ENCODE data around the gene TOLLIP.
"Not testable (repeated sequence)": the region's sequence is repeated elsewhere in the genome, so short reads cannot be mapped to it uniquely, and the experiment has no call there.

Gene TOLLIP

DNA sequence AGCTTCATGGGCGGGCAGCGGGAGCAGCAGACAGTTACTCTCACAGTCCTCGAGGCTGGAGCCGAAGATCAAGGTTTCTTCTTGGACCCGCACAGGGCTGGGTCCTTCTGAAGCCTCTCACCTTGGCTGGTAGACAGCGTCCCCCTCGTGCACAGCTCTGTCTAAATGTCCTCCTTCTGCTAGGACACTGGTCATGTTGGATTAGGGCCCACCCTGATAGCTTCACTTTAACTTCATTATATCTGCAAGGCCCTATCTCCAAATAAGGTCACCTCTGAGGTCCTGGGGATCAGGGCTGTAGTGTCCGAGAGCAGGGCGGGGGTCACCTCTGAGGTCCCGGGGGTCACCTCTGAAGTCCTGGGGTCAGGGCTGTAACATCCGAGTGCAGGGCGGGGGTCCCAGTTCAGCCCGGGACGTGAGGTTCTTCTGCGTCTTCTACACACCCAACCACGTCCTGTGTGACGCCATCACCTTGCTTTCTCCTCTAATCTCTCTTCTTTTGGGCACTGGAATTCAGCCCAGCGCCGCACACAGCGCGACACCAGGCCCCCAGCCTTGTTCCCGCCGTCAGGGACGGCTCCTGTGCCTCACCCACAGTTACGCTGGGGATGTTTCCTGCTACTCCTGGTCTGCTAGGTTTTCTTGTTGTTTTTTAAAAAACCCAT, 34.1 kb upstream of the TOLLIP start:
- H3K9ac ChIP-seq (ENCODE audit: low read depth in 1 of 2, low read length in 2 of 2) = no peak overlapping the region
- H3K27me3 ChIP-seq (ENCODE audit: control insufficient read depth in 2 of 2, insufficient read depth in 2 of 2, low read length in 2 of 2) = peaks cover 0 to 8% of the 10 kb centered on the region in 2 donors
- no peaks in the 10 kb centered on the region for H3K9me3 ChIP-seq (ENCODE audit: control insufficient read depth in 2 of 2, low read length in 2 of 2)
- H3K27ac ChIP-seq (ENCODE audit: low read depth in 2 of 2, low read length in 2 of 2) = no peak overlapping the region
- H3K36me3 ChIP-seq (ENCODE audit: control insufficient read depth in 2 of 2, insufficient read depth in 2 of 2, low read length in 2 of 2) = no peaks in the 10 kb centered on the region
- H3K4me1 ChIP-seq (ENCODE audit: control insufficient read depth in 2 of 2, insufficient read depth in 2 of 2, low read length in 2 of 2) = no peaks in the 10 kb centered on the region
- H3K4me3 ChIP-seq (ENCODE audit: low read length in 2 of 2) = no peak overlapping the region

DNA sequence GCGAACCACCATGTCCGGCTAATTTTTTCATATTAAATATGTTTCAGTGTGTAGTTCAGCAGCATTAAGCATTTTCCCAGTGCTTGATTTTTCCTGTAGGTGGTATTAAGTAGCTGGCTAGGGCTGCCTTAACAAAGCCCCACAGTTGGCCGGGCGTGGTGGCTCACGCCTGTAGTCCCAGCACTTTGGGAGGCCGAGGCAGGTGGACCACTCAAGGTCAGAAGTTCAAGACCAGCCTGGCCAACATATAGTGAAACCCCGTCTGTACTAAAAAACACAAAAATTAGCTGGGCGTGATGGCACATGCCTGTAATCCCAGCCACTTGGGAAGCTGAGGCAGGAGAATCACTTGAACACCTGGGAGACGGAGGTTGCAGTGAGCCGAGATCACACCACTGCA, 33.5 kb upstream of the TOLLIP start:
- Histone ChIP-seq H3K9me3 (ENCODE audit: control insufficient read depth in 2 of 2, low read length in 2 of 2) (no peaks in the 10 kb centered on the region), H3K4me1 (ENCODE audit: control insufficient read depth in 2 of 2, insufficient read depth in 2 of 2, low read length in 2 of 2) (no peaks in the 10 kb centered on the region), H3K4me3 (ENCODE audit: low read length in 2 of 2) (no peak overlapping the region), H3K36me3 (ENCODE audit: control insufficient read depth in 2 of 2, insufficient read depth in 2 of 2, low read length in 2 of 2) (no peaks in the 10 kb centered on the region), H3K27ac (ENCODE audit: low read depth in 2 of 2, low read length in 2 of 2) (no peak overlapping the region), H3K27me3 (ENCODE audit: control insufficient read depth in 2 of 2, insufficient read depth in 2 of 2, low read length in 2 of 2) (peaks cover 0 to 8% of the 10 kb centered on the region in 2 donors), H3K9ac (ENCODE audit: low read depth in 1 of 2, low read length in 2 of 2) (no peak overlapping the region)

DNA sequence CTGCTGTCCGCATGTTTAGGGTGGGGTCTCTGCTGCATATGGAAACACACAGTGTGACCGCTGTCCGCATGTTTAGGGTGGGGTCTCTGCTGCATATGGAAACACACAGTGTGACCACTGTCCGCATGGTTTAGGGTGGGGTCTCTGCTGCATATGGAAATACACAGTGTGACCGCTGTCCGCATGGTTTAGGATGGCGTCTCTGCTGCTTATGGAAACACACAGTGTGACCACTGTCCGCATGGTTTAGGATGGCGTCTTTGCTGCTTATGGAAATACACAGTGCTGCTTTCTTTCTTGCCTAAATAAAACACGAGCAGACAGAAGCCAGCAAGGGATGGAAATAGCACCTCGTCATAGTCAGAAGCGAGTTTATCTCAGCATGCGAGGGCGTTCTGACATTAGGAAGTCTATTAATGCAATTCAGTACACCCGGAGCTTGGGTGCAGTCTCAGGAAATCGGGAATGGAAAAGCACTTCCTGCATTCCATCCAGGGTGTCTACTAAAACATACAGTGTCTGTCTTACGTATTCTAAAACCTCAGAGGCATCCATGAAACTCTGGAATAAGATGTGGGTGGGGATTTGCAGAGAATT, 32.6 kb upstream of the TOLLIP start:
- H3K27ac ChIP-seq (ENCODE audit: low read depth in 2 of 2, low read length in 2 of 2) = no peak overlapping the region
- H3K4me1 ChIP-seq (ENCODE audit: control insufficient read depth in 2 of 2, insufficient read depth in 2 of 2, low read length in 2 of 2) = no peaks in the 10 kb centered on the region

DNA sequence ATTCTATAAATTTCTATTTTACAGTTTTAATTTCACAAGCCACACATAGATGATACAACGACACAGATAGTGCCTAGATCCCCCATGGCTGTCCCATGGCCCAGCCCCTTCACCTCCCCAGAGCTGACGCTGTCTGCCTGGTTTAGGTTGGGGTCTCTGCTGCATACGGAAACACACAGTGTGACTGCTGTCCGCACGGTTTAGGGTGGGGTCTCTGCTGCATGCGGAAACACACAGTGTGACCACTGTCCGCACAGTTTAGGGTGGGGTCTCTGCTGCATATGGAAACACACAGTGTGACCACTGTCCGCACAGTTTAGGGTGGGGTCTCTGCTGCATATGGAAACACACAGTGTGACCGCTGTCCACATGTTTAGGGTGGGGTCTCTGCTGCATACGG, 31.8 kb upstream of the TOLLIP start:
- not testable (repeated sequence) for H3K4me3 ChIP-seq (ENCODE audit: low read length in 2 of 2); H3K9me3 ChIP-seq (ENCODE audit: control insufficient read depth in 2 of 2, low read length in 2 of 2); H3K27ac ChIP-seq (ENCODE audit: low read depth in 2 of 2, low read length in 2 of 2); H3K36me3 ChIP-seq (ENCODE audit: control insufficient read depth in 2 of 2, insufficient read depth in 2 of 2, low read length in 2 of 2); H3K27me3 ChIP-seq (ENCODE audit: control insufficient read depth in 2 of 2, insufficient read depth in 2 of 2, low read length in 2 of 2); H3K9ac ChIP-seq (ENCODE audit: low read depth in 1 of 2, low read length in 2 of 2); H3K4me1 ChIP-seq (ENCODE audit: control insufficient read depth in 2 of 2, insufficient read depth in 2 of 2, low read length in 2 of 2)

More for the DNA sequence above, 32.6 kb upstream of the TOLLIP start:
- peaks cover 0 to 8% of the 10 kb centered on the region in 2 donors for H3K27me3 ChIP-seq (ENCODE audit: control insufficient read depth in 2 of 2, insufficient read depth in 2 of 2, low read length in 2 of 2)
- no peaks in the 10 kb centered on the region for H3K36me3 ChIP-seq (ENCODE audit: control insufficient read depth in 2 of 2, insufficient read depth in 2 of 2, low read length in 2 of 2)
- no peak overlapping the region for H3K4me3 ChIP-seq (ENCODE audit: low read length in 2 of 2)
- H3K9ac ChIP-seq (ENCODE audit: low read depth in 1 of 2, low read length in 2 of 2) = no peak overlapping the region
- H3K9me3 ChIP-seq (ENCODE audit: control insufficient read depth in 2 of 2, low read length in 2 of 2) = no peaks in the 10 kb centered on the region

DNA sequence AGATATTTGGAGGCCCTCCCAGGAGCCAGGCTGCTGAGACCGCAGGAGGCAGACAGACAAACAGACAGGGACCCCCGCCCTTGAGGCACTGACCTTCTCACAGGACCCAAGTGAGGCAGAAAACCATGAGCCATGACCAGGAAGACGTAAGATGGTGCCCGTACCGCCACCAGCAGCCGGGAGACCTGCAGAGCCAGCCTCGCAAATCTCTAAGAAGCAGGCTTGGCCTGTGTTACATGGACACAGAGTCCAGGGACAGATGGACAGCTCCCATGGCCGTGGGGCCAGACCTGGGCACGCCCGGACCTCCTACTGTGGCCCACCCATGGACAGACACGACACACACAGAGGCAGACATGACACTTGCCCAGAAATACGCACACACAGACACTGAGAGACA, 30.7 kb upstream of the TOLLIP start:
- Histone ChIP-seq H3K9ac (ENCODE audit: low read depth in 1 of 2, low read length in 2 of 2) (no peak overlapping the region), H3K27ac (ENCODE audit: low read depth in 2 of 2, low read length in 2 of 2) (no peak overlapping the region), H3K9me3 (ENCODE audit: control insufficient read depth in 2 of 2, low read length in 2 of 2) (no peaks in the 10 kb centered on the region), H3K27me3 (ENCODE audit: control insufficient read depth in 2 of 2, insufficient read depth in 2 of 2, low read length in 2 of 2) (peaks cover 4 to 8% of the 10 kb centered on the region in 2 donors), H3K4me1 (ENCODE audit: control insufficient read depth in 2 of 2, insufficient read depth in 2 of 2, low read length in 2 of 2) (peaks cover 10% of the 10 kb centered on the region in 2 donors), H3K36me3 (ENCODE audit: control insufficient read depth in 2 of 2, insufficient read depth in 2 of 2, low read length in 2 of 2) (no peaks in the 10 kb centered on the region), H3K4me3 (ENCODE audit: low read length in 2 of 2) (no peak overlapping the region)

DNA sequence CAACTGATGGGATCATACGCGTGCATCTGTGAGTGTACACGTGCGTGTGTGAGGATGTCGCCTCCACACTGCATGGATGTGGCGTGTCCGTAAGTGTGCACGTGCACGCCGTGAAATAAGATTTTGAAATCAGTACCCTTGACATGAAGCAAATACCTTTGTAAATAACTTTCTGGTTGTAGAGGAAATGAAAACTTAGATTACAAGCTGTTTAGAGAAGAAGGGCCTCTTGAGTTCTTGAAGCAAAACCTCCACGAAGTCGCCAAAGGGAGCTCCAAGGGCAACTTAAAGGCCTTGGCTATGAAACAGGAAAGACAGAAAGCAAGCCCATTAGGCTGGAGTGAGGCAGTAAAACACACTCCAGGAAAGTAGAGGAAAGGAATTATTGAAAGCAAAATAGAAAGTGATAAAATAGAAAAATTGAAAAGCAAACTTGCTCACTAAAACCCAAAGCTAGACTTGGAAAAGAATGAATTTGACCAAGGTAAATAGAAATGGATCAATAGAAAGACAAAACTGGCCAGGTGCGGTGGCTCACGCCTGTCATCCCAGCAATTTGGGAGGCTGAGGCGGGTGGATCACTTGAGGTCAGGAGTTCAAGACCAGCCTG, 29.7 kb upstream of the TOLLIP start:
- Histone ChIP-seq H3K27ac (ENCODE audit: low read depth in 2 of 2, low read length in 2 of 2) (no peak overlapping the region), H3K9me3 (ENCODE audit: control insufficient read depth in 2 of 2, low read length in 2 of 2) (peaks cover 0 to under 1% of the 10 kb centered on the region in 2 donors), H3K9ac (ENCODE audit: low read depth in 1 of 2, low read length in 2 of 2) (no peak overlapping the region), H3K36me3 (ENCODE audit: control insufficient read depth in 2 of 2, insufficient read depth in 2 of 2, low read length in 2 of 2) (no peaks in the 10 kb centered on the region), H3K4me3 (ENCODE audit: low read length in 2 of 2) (no peak overlapping the region), H3K27me3 (ENCODE audit: control insufficient read depth in 2 of 2, insufficient read depth in 2 of 2, low read length in 2 of 2) (peaks cover 4 to 8% of the 10 kb centered on the region in 2 donors), H3K4me1 (ENCODE audit: control insufficient read depth in 2 of 2, insufficient read depth in 2 of 2, low read length in 2 of 2) (peaks cover 10 to 11% of the 10 kb centered on the region in 2 donors)

DNA sequence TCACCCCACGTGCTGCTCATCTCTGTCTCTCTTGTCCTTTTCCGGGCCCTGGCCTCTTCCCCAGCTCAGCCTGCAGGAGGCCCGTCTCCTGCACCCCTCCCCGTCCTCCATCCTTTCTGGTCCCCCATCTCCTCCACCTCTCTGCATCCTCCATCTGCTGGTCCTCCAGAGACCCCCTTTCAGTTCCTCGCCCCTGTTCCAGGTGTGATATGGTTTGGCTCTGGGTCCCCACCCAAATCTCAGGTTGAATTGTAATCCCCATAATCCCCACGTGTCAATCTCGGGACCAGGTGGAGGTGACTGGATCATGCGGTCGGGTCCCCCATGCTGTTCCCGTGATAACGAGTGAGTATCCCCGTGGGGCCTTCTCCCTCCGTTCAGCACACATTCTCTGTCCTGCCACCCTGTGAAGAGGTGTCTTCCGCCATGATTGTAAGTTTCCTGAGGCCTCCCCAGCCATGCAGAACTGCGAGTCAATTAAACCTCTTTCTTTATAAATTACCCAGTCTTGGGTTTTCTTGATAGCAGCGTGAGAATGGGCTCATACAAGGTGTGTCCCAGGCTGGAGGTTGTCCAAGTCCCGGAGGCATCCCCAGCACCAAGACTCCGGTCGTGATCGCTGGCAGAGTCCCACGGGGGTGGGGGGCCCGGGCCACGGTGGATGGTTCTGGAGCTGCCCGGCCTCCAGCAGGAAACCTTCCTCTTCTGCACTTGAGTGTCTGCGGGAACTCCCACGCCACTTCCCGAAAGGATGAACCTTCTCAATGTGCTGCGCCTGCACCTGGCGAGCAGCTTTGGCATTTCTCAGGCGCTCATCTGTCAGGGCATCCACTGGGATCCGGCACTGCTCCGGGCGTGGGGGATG, 29.0 kb upstream of the TOLLIP start:
- peaks cover 0 to 3% of the 10 kb centered on the region in 2 donors for H3K9me3 ChIP-seq (ENCODE audit: control insufficient read depth in 2 of 2, low read length in 2 of 2)
- no peak overlapping the region for H3K4me3 ChIP-seq (ENCODE audit: low read length in 2 of 2)
- H3K27ac ChIP-seq (ENCODE audit: low read depth in 2 of 2, low read length in 2 of 2) = no peak overlapping the region
- H3K27me3 ChIP-seq (ENCODE audit: control insufficient read depth in 2 of 2, insufficient read depth in 2 of 2, low read length in 2 of 2) = peaks cover 4 to 6% of the 10 kb centered on the region in 2 donors
- H3K9ac ChIP-seq (ENCODE audit: low read depth in 1 of 2, low read length in 2 of 2) = no peak overlapping the region
- no peaks in the 10 kb centered on the region for H3K36me3 ChIP-seq (ENCODE audit: control insufficient read depth in 2 of 2, insufficient read depth in 2 of 2, low read length in 2 of 2)
- H3K4me1 ChIP-seq (ENCODE audit: control insufficient read depth in 2 of 2, insufficient read depth in 2 of 2, low read length in 2 of 2) = peaks cover 10 to 11% of the 10 kb centered on the region in 2 donors

DNA sequence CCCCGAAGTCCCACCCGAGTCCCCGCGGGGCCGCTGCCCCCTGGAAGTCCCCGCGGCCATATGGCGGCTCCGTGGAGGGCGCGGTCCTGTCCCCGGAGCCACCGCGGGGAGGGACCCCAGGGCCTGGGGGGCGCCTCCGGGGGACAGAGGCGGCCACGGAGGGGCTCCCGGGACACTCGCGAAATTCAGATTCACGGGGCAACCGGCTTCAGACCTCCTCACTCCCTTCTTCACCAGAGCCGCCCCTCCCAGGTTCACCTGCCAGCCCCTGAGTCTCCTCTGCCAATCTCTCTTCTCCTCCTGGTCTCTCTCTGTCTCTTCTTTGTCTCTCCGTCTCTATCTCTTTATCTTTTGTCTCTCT, 28.2 kb upstream of the TOLLIP start:
- H3K4me3 ChIP-seq (ENCODE audit: low read length in 2 of 2) = no peak overlapping the region
- no peak overlapping the region for H3K9ac ChIP-seq (ENCODE audit: low read depth in 1 of 2, low read length in 2 of 2)
- H3K36me3 ChIP-seq (ENCODE audit: control insufficient read depth in 2 of 2, insufficient read depth in 2 of 2, low read length in 2 of 2) = no peaks in the 10 kb centered on the region
- peaks cover 0 to 3% of the 10 kb centered on the region in 2 donors for H3K9me3 ChIP-seq (ENCODE audit: control insufficient read depth in 2 of 2, low read length in 2 of 2)
- H3K4me1 ChIP-seq (ENCODE audit: control insufficient read depth in 2 of 2, insufficient read depth in 2 of 2, low read length in 2 of 2) = peaks cover 10 to 11% of the 10 kb centered on the region in 2 donors
- no peak overlapping the region for H3K27ac ChIP-seq (ENCODE audit: low read depth in 2 of 2, low read length in 2 of 2)
- peaks cover 4% of the 10 kb centered on the region in 2 donors for H3K27me3 ChIP-seq (ENCODE audit: control insufficient read depth in 2 of 2, insufficient read depth in 2 of 2, low read length in 2 of 2)

DNA sequence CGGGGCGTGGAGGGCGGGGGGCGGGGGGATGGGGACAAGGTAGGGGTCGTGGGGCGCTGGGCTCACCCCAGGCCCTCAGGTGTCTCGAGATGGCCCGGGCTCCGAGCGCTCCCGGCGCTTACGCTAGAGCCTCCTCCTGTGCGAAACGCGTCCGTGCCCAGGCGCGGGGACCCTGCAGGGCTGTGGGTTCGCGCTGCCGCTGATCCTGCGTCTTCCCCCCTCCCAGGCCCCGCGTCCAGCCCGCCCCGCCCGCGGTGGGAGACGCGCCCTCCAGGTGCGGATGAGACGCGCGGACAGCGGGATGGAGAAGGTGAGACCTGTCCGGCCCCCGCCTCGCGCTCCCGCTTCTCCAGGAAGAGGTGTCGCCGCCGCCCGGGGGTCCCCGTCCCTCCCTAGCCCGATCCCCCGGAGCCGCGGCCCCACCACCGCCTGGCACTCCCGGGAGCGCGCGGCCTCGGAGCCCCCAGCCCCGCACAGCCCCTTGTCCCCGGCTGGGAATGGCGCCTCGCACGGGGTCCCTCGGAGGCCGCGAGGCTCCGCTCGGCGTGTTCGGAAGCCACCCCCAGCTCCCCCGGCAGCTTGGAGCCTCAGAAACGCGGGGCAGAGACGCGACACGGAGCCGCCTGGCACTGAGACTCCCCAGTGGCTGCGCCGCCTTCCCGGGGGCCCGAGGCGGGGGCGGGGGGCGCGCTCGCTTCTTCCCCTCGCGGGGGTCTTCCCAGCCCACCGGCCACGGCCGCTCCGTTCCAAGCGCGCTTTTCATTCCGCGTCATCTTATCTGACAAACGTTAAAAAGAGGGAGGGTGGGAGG, 27.6 kb upstream of the TOLLIP start:
- Histone ChIP-seq H3K27me3 (ENCODE audit: control insufficient read depth in 2 of 2, insufficient read depth in 2 of 2, low read length in 2 of 2) (peaks cover 4% of the 10 kb centered on the region in 2 donors), H3K27ac (ENCODE audit: low read depth in 2 of 2, low read length in 2 of 2) (no peak overlapping the region), H3K9me3 (ENCODE audit: control insufficient read depth in 2 of 2, low read length in 2 of 2) (peaks cover 0 to 3% of the 10 kb centered on the region in 2 donors), H3K4me3 (ENCODE audit: low read length in 2 of 2) (no peak overlapping the region), H3K9ac (ENCODE audit: low read depth in 1 of 2, low read length in 2 of 2) (no peak overlapping the region), H3K4me1 (ENCODE audit: control insufficient read depth in 2 of 2, insufficient read depth in 2 of 2, low read length in 2 of 2) (peaks cover 10 to 11% of the 10 kb centered on the region in 2 donors), H3K36me3 (ENCODE audit: control insufficient read depth in 2 of 2, insufficient read depth in 2 of 2, low read length in 2 of 2) (no peaks in the 10 kb centered on the region)

All from mucosa of rectum (tissue), 2 donors.